HepG2 (cell line): Measurements from ENCODE around the gene HEPACAM. TPM values are rescaled to one million over a fixed set of nuclear protein-coding genes. Genes with fewer than 3 reads are reported as not detected.

ENCODE experiments used
- ARHGAP35 ChIP-seq: sonication (generic); formaldehyde crosslinking; IDR thresholded peaks from 2 replicates; pipeline ENCODE4 v1.9.0; 2022; ENCODE audit warnings: mild to moderate bottlenecking, inconsistent platforms, moderate library complexity, missing genetic modification reagents, borderline replicate concordance
- BCL6 ChIP-seq: IDR thresholded peaks from 2 replicates; pipeline ENCODE4 v1.6.1; 2016; ENCODE audit warnings: missing genetic modification reagents, missing compliant biosample characterization
- CCDC6 ChIP-seq: sonication (generic); formaldehyde crosslinking; IDR thresholded peaks from 2 replicates; pipeline ENCODE4 v1.8.1; 2022; ENCODE audit warnings: mild to moderate bottlenecking, missing genetic modification reagents, moderate library complexity
- HDAC2 ChIP-seq: sonication (generic); formaldehyde crosslinking; IDR thresholded peaks from 2 replicates; pipeline ENCODE4 v1.4.0; 2020; ENCODE audit warnings: missing genetic modification reagents
- MLX ChIP-seq: IDR thresholded peaks from 2 replicates; pipeline ENCODE4 v1.6.1; 2016
- MNT ChIP-seq: fragments of 450-650 bp; IDR thresholded peaks from 2 replicates; pipeline ENCODE4 v1.6.1; 2016
- NFE2L1 ChIP-seq: sonication (generic); formaldehyde crosslinking; IDR thresholded peaks from 2 replicates; pipeline ENCODE4 v1.4.0; 2020; ENCODE audit warnings: missing genetic modification reagents, mild to moderate bottlenecking, borderline replicate concordance
- NFE2L2 ChIP-seq: fragments of 150-350 bp; IDR thresholded peaks from 2 replicates; pipeline ENCODE4 v1.6.1; 2014; ENCODE audit warnings: low read length
- NFYC ChIP-seq: IDR thresholded peaks from 2 replicates; pipeline ENCODE4 v1.6.1; 2016; ENCODE audit warnings: missing genetic modification reagents, missing compliant biosample characterization
- NR1H2 ChIP-seq: sonication (generic); formaldehyde crosslinking; IDR thresholded peaks from 2 replicates; pipeline ENCODE4 v1.8.1; 2022; ENCODE audit warnings: low read depth, missing genetic modification reagents, borderline replicate concordance
- PRPF4 ChIP-seq: fragments of 200-400 bp; formaldehyde crosslinking; IDR thresholded peaks from 2 replicates; pipeline ENCODE4 v1.6.1; 2016; ENCODE audit warnings: low read length, low read depth; ENCODE audit not compliant: poor library complexity, severe bottlenecking
- RXRA ChIP-seq: sonication (generic); formaldehyde crosslinking; IDR thresholded peaks from 2 replicates; pipeline ENCODE4 v1.5.1; 2020; ENCODE audit warnings: missing genetic modification reagents
- YEATS4 ChIP-seq: sonication (generic); formaldehyde crosslinking; IDR thresholded peaks from 2 replicates; pipeline ENCODE4 v1.4.0; 2020; ENCODE audit warnings: missing genetic modification reagents, borderline replicate concordance
- ZBTB49 ChIP-seq: sonication (generic); formaldehyde crosslinking; IDR thresholded peaks from 2 replicates; pipeline ENCODE4 v1.4.0; 2020; ENCODE audit warnings: missing genetic modification reagents, borderline replicate concordance
- ZFY ChIP-seq: sonication (generic); formaldehyde crosslinking; IDR thresholded peaks from 2 replicates; pipeline ENCODE4 v1.4.0; 2020; ENCODE audit warnings: missing genetic modification reagents
- ZNF33A ChIP-seq: sonication (generic); formaldehyde crosslinking; IDR thresholded peaks from 2 replicates; pipeline ENCODE4 v1.5.1; 2020; ENCODE audit warnings: missing genetic modification reagents, mild to moderate bottlenecking, moderate library complexity, borderline replicate concordance
- ZNF691 ChIP-seq: sonication (generic); formaldehyde crosslinking; IDR thresholded peaks from 2 replicates; pipeline ENCODE4 v1.4.0; 2020; ENCODE audit warnings: missing genetic modification reagents, low read depth, mild to moderate bottlenecking, borderline replicate concordance
- ZNF780A ChIP-seq: sonication (generic); formaldehyde crosslinking; IDR thresholded peaks from 2 replicates; pipeline ENCODE4 v1.8.0; 2022; ENCODE audit warnings: mild to moderate bottlenecking, missing genetic modification reagents, moderate library complexity
- ZSCAN22 ChIP-seq: sonication (generic); formaldehyde crosslinking; IDR thresholded peaks from 2 replicates; pipeline ENCODE4 v1.4.0; 2020; ENCODE audit warnings: mild to moderate bottlenecking, missing genetic modification reagents
- polyA plus RNA-seq, 8 experiments: library from polyadenylated mRNA; depleted of rRNA in 3 of 8; stranded (reverse) in 7 of 8; unstranded in 1 of 8; fragments of >200 nt; fragmentation: Illumina TruSeq in 4 of 8; extraction: Trizol in 4 of 8; gene quantifications; 2 replicates each; pipeline versions ENCODE4 v1.2.1 to v1.2.3, GENCODE V29; 2011 to 2016; ENCODE audit warnings: low read depth in 4 of 8, missing spikeins in 1 of 8, mixed read lengths in 1 of 8; ENCODE audit not compliant: insufficient read depth in 1 of 8
- total RNA-seq, 5 experiments: library from RNA; depleted of rRNA; stranded (reverse); fragments of >200 nt; fragmentation: Illumina TruSeq; extraction: Trizol; gene quantifications; 2 replicates each; pipeline ENCODE4 v1.2.3, GENCODE V29; 2016; ENCODE audit warnings: low read depth in 1 of 5
- TF ChIP-seq, protein P1 (sequence below): conservative IDR thresholded peaks from 2 replicates; pipeline ENCODE4 v1.6.1; 2018; ENCODE audit warnings: missing genetic modification reagents
- TF ChIP-seq, protein P2 (sequence below): sonication (generic); formaldehyde crosslinking; IDR thresholded peaks from 2 replicates; pipeline ENCODE4 v1.8.0; 2022; ENCODE audit warnings: missing genetic modification reagents, mild to moderate bottlenecking, borderline replicate concordance

The HEPACAM gene
- total and polyA plus RNA-seq, 2 of the 13 experiments (the other 11 are each of a cell fraction or from before 2014, with no cell fraction given): 66.9 to 121 TPM

DNA sequence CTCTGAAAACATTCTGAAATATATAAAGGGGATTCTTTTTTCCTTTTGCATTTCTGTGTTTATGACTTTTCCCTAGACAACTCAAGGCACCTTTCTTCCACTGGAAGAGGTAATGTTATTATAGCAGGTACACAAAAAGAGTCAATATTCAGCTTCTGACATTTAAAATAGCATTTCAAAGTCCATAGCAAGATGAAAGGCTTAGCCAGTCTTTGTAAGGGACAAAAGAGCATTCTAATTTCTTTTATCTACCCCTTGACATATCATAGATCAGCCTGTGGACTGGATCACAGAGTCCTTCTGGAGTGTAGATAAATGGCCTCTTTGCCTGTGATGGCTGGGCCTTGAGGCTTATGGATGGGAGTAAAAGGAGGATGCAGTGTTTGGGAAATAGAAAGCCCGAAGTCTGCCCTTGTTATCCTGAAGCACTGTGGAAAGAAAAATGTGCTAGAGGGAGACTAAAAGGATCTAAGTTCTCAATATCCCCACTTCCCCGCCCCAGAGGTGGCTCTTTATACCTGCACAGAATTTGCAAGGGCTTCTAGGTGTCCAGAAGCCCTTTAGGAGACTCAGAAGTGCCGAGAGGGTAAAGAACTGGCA is 1.6 kb upstream of the HEPACAM start (continued):
- TF ChIP-seq, protein P1, sequence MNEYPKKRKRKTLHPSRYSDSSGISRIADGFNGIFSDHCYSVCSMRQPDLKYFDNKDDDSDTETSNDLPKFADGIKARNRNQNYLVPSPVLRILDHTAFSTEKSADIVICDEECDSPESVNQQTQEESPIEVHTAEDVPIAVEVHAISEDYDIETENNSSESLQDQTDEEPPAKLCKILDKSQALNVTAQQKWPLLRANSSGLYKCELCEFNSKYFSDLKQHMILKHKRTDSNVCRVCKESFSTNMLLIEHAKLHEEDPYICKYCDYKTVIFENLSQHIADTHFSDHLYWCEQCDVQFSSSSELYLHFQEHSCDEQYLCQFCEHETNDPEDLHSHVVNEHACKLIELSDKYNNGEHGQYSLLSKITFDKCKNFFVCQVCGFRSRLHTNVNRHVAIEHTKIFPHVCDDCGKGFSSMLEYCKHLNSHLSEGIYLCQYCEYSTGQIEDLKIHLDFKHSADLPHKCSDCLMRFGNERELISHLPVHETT (CRISPR knock-in tag): no peak
- TF ChIP-seq ZSCAN22 (CRISPR knock-in tag) (no peak), MLX (CRISPR knock-in tag) (no peak), ZNF33A (CRISPR knock-in tag) (no peak), NR1H2 (no peak), ZNF691 (CRISPR knock-in tag) (no peak), ZFY (no peak), NFE2L2 (no peak), MNT (no peak), ZBTB49 (CRISPR knock-in tag) (no peak), ARHGAP35 (CRISPR knock-in tag) (no peak), NFE2L1 (CRISPR knock-in tag) (no peak), ZNF780A (no peak), RXRA (CRISPR knock-in tag) (no peak), PRPF4 (no peak), YEATS4 (CRISPR knock-in tag) (no peak; the same call in 1 of the 2 replicates), NFYC (CRISPR knock-in tag) (no peak), BCL6 (CRISPR knock-in tag) (peak; percentile 55), HDAC2 (CRISPR knock-in tag) (no peak; the same call in 1 of the 2 replicates), CCDC6 (no peak)
- TF ChIP-seq, protein P2, sequence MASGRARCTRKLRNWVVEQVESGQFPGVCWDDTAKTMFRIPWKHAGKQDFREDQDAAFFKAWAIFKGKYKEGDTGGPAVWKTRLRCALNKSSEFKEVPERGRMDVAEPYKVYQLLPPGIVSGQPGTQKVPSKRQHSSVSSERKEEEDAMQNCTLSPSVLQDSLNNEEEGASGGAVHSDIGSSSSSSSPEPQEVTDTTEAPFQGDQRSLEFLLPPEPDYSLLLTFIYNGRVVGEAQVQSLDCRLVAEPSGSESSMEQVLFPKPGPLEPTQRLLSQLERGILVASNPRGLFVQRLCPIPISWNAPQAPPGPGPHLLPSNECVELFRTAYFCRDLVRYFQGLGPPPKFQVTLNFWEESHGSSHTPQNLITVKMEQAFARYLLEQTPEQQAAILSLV (CRISPR knock-in tag): no peak
